Activated CD8-positive, alpha-beta T cell treated with anti-CD3 and anti-CD28 coated beads, Interleukin-2, amount 10 ng/mL, durations not matched to agents 7 days and 5 days (primary cell): ENCODE measurements around the gene C9orf43. TPM values are rescaled to one million over a fixed set of nuclear protein-coding genes. Genes with fewer than 3 reads are reported as not detected.

Experiments used
- ATAC-seq: fragments of 150-1000 bp; cut with Tn5 transposase; one replicate; pipeline ENCODE4 v1.10.0; 2021; ENCODE audit warnings: moderate library complexity
- CTCF ChIA-PET: fragments of 350-600 bp; sonication (Branson Sonifier 250); formaldehyde crosslinking; loops from one replicate; lab custom pipeline; 2021; ENCODE audit warnings: antibody characterized with exemption; lab: Charles Lee
- POLR2A ChIA-PET: fragments of 350-600 bp; sonication (Branson Sonifier 250); formaldehyde crosslinking; loops from one replicate; lab custom pipeline; 2021; ENCODE audit warnings: antibody characterized with exemption; lab: Charles Lee
- DNase-seq: peaks from one replicate; pipeline ENCODE4 v3.0.0-alpha.2; 2020
- H3K27ac Mint-ChIP-seq: one replicate; pipeline ENCODE4 v1.8.0; 2021; ENCODE audit warnings: mild to moderate bottlenecking, mixed read lengths
- H3K27me3 Mint-ChIP-seq: one replicate; pipeline ENCODE4 v1.8.0; 2021; ENCODE audit warnings: low read depth, mixed read lengths
- H3K36me3 Mint-ChIP-seq: one replicate; pipeline ENCODE4 v1.8.0; 2021; ENCODE audit warnings: low read depth, mixed read lengths
- H3K4me1 Mint-ChIP-seq: one replicate; pipeline ENCODE4 v1.8.0; 2021; ENCODE audit warnings: low read depth, mixed read lengths
- H3K4me3 Mint-ChIP-seq: one replicate; pipeline ENCODE4 v1.8.0; 2021; ENCODE audit warnings: mild to moderate bottlenecking, mixed read lengths
- H3K9me3 Mint-ChIP-seq: one replicate; pipeline ENCODE4 v1.8.0; 2022; ENCODE audit warnings: mixed read lengths; ENCODE audit not compliant: insufficient read depth
- total RNA-seq, 2 experiments: library from RNA; stranded (reverse); gene quantifications; one replicate each; pipeline ENCODE4 v1.2.3, GENCODE V29; 2021

Gene C9orf43
- total RNA-seq, 2 experiments from 2014 or later, result 0.34 to 0.60 TPM

GRCh38 chr9:113387560-113388230 is 22.9 kb upstream of the C9orf43 start:
- peaks cover 11% of the 10 kb centered on the region for H3K36me3 Mint-ChIP-seq
- ChIA-PET POLR2A (no interaction called here), CTCF (interaction anchor here (1.3 kb wide), 1 partner anchor 14 kb away, joined by 4 read pairs; the partner anchor contains the start of gene ALAD)
- no peak overlapping the region for H3K4me3 Mint-ChIP-seq
- H3K27ac Mint-ChIP-seq, result no peak overlapping the region
- no peaks in the 10 kb centered on the region for H3K9me3 Mint-ChIP-seq
- DNase-seq (no peak), ATAC-seq (no peak)
- no peaks in the 10 kb centered on the region for H3K27me3 Mint-ChIP-seq
- no peaks in the 10 kb centered on the region for H3K4me1 Mint-ChIP-seq

- no peaks in the 10 kb centered on the region for H3K9me3 Mint-ChIP-seq
- POLR2A ChIA-PET, result no interaction called here
- peaks cover 13% of the 10 kb centered on the region for H3K36me3 Mint-ChIP-seq
- H3K4me3 Mint-ChIP-seq, result no peak overlapping the region
- ATAC-seq (no peak), DNase-seq (no peak)
- no peak overlapping the region for H3K27ac Mint-ChIP-seq
- CTCF ChIA-PET, result interaction anchor here (1.3 kb wide), 1 partner anchor 13 kb away, joined by 4 read pairs; the partner anchor contains the start of gene ALAD
- no peaks in the 10 kb centered on the region for H3K4me1 Mint-ChIP-seq
- H3K27me3 Mint-ChIP-seq, result no peaks in the 10 kb centered on the region
Measured at GRCh38 chr9:113388833-113389232, 21.7 kb upstream of the C9orf43 start.

DNA sequence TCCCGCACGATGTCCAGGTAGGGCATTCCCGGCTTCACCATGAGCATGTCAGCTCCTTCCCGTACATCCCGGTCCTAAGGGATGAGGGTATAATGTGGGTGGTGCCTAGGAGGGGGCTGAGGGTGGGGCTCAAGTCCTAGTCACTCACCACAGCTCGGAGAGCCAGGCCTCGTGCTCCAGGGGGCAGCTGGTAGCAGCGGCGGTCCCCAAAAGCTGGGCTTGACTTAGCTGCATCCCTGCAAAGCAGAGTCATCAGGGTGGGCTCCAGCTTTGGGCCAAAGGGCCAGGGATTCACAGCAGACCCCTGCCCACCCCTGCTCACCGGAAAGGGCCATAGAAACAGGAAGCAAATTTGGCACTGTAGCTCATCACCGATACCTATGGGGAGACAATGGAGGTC is 21.1 kb upstream of the C9orf43 start:
- H3K27ac Mint-ChIP-seq, result no peak overlapping the region
- H3K9me3 Mint-ChIP-seq, result no peaks in the 10 kb centered on the region
- no peaks in the 10 kb centered on the region for H3K27me3 Mint-ChIP-seq
- H3K4me1 Mint-ChIP-seq, result no peaks in the 10 kb centered on the region
- ATAC-seq (no peak), DNase-seq (no peak)
- H3K36me3 Mint-ChIP-seq, result peaks cover 13% of the 10 kb centered on the region
- ChIA-PET POLR2A (no interaction called here), CTCF (no interaction called here)
- no peak overlapping the region for H3K4me3 Mint-ChIP-seq

DNA sequence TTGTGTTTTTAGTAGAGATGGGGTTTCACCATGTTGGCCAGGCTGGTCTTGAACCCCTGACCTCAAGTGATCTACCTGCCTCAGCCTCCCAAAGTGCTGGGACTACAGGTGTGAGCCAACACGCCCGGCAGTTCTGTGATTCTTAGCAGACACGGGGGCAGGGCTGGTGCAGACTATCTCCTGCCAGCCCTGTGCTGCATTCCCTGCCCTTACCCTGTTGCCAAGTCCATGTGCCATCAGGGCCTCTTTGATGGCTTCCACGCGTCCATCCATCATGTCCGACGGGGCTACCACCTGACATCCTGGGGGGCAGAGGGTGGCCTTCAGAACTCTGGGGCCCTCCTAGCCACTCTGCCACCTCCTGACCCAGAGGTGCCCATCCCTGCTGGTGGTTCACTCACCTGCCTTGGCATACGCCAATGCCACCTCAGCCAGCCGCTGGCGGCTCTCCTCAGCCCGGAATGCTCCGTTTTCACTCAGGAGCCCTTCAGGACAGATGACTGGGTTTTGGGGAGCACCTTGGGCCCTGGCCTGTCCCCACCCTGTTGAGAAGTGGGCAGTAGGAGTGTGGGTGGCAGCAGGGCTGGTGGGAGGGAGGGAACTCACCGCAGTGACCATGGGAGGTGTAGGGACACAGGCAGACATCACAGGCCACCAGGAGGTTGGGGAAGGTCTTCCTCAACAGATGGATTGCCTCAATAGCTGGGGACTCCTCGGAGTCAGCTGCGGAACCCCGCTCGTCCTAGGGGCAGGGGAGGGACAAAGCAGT is 20.2 kb upstream of the C9orf43 start:
- ChIA-PET CTCF (interaction anchor here (1.2 kb wide), 1 partner anchor 115 kb away, joined by 4 read pairs; the partner anchor contains the start of gene CDC26), POLR2A (no interaction called here)
- DNase-seq (no peak), ATAC-seq (no peak)
- Mint-ChIP-seq H3K4me1 (no peaks in the 10 kb centered on the region), H3K36me3 (peaks cover 13% of the 10 kb centered on the region), H3K4me3 (no peak overlapping the region), H3K27ac (no peak overlapping the region), H3K9me3 (no peaks in the 10 kb centered on the region), H3K27me3 (no peaks in the 10 kb centered on the region)

GRCh38 chr9:113391917-113392316 is 18.6 kb upstream of the C9orf43 start:
- ChIA-PET POLR2A (no interaction called here), CTCF (interaction anchor here (1.2 to 1.6 kb wide), 2 partner anchors 10 to 117 kb away, joined by 4 to 10 read pairs; partner anchors contain the start of genes ALAD and CDC26)
- DNase-seq (no peak), ATAC-seq (no peak)
- Mint-ChIP-seq H3K4me1 (no peaks in the 10 kb centered on the region), H3K36me3 (peaks cover 13% of the 10 kb centered on the region), H3K27me3 (no peaks in the 10 kb centered on the region), H3K27ac (no peak overlapping the region), H3K9me3 (no peaks in the 10 kb centered on the region), H3K4me3 (no peak overlapping the region)

DNA sequence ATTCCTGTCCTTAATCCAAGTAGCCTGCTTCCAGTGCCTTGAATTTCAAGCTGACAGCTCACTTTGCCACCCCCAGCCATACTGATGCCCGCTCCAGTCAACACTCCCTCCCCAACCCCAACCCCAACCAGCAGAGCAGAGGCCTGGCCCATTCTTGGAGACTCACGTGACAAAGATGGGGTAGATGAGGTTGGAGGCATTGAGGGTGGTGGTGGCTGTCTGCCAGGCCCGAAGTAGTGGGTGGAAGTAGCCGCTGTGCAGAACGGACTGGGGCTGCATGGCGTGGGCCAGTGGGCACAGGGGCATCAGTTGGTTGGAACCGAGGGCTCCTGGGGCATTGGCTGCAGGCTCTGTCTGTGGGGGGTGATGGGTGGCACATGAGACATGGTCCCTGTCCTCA is 17.3 kb upstream of the C9orf43 start:
- no peaks in the 10 kb centered on the region for H3K27me3 Mint-ChIP-seq
- H3K4me1 Mint-ChIP-seq, result no peaks in the 10 kb centered on the region
- DNase-seq (no peak), ATAC-seq (no peak)
- ChIA-PET CTCF (no interaction called here), POLR2A (no interaction called here)
- H3K9me3 Mint-ChIP-seq, result no peaks in the 10 kb centered on the region
- H3K36me3 Mint-ChIP-seq, result peaks cover 7% of the 10 kb centered on the region
- H3K27ac Mint-ChIP-seq, result no peak overlapping the region
- no peak overlapping the region for H3K4me3 Mint-ChIP-seq

DNA sequence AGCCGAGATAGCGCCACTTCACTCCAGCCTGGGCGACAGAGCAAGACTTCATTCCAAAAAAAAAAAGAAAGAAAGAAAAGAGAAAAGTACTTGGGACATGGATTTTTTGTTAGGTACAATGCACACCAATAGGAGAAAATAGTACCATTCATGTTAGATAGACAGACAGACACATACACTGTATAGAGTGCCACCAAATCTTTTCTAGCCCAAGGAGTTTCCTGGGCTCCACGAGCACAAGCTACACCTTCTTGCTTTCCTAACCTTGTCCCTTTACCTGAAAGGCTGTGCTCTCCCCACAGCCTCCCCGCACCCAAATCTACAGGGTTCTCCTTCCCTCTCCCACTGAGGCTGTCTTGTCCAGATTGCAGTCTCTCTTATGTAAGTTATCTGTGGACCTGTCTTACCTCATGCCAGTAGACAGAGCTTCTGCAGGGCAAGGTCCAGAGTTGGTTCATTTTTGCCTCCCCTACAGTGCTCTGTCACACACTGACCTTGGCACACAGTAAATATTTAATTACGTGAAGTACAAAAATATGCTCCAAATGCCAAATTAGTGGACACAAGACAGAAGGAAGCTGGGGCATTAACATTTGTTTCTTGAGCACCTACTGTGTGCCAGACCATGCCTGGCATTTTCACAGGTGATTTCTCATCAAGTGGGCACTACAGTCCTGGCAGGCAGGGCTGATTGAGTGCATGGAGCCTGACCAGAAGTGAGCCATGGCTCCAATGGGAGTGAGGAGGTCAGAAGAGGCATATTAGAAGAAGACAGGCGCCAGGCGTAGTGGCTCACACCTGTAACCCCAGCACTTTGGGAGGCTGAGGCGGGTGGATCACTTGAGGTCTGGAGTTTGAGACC is 15.3 kb upstream of the C9orf43 start:
- CTCF ChIA-PET, result no interaction called here
- ATAC-seq, result no peak
- POLR2A ChIA-PET, result interaction anchor here (0.6 to 0.8 kb wide), 2 partner anchors 8 to 171 kb away, joined by 3 to 4 read pairs; no protein-coding TSS in a partner anchor
- H3K27me3 Mint-ChIP-seq, result no peaks in the 10 kb centered on the region
- H3K4me3 Mint-ChIP-seq, result no peak overlapping the region
- DNase-seq, result no peak
- H3K27ac Mint-ChIP-seq, result no peak overlapping the region
- peaks cover 8% of the 10 kb centered on the region for H3K4me1 Mint-ChIP-seq
- peaks cover 2% of the 10 kb centered on the region for H3K36me3 Mint-ChIP-seq
- H3K9me3 Mint-ChIP-seq, result no peaks in the 10 kb centered on the region

- H3K27me3 Mint-ChIP-seq, result no peaks in the 10 kb centered on the region
- H3K4me1 Mint-ChIP-seq, result peaks cover 17% of the 10 kb centered on the region
- DNase-seq (no peak), ATAC-seq (no peak)
- no peak overlapping the region for H3K4me3 Mint-ChIP-seq
- H3K9me3 Mint-ChIP-seq, result no peaks in the 10 kb centered on the region
- ChIA-PET POLR2A (no interaction called here), CTCF (no interaction called here)
- peaks cover 3% of the 10 kb centered on the region for H3K36me3 Mint-ChIP-seq
- no peak overlapping the region for H3K27ac Mint-ChIP-seq
Measured at GRCh38 chr9:113397203-113397631, 13.3 kb upstream of the C9orf43 start.

- POLR2A ChIA-PET, result interaction anchor here (1.0 kb wide), 1 partner anchor 11 kb away, joined by 3 read pairs; the partner anchor contains the start of genes C9orf43 and POLE3
- Mint-ChIP-seq H3K4me3 (no peak overlapping the region), H3K27me3 (no peaks in the 10 kb centered on the region), H3K9me3 (no peaks in the 10 kb centered on the region), H3K27ac (no peak overlapping the region), H3K36me3 (peaks cover 2% of the 10 kb centered on the region), H3K4me1 (peaks cover 17% of the 10 kb centered on the region)
- no peak for ATAC-seq
- DNase-seq, result no peak
- CTCF ChIA-PET, result interaction anchor here (0.9 to 1.7 kb wide), 8 partner anchors 9 to 259 kb away, joined by 3 to 6 read pairs (median 4); partner anchors contain the start of gene CDC26
Measured at GRCh38 chr9:113398796-113399195, 11.8 kb upstream of the C9orf43 start.

GRCh38 chr9:113399646-113400200 is 10.8 kb upstream of the C9orf43 start:
- Mint-ChIP-seq H3K27me3 (no peaks in the 10 kb centered on the region), H3K9me3 (no peaks in the 10 kb centered on the region), H3K36me3 (peaks cover 2% of the 10 kb centered on the region), H3K27ac (peak overlapping the region; percentile 39), H3K4me1 (peaks cover 17% of the 10 kb centered on the region), H3K4me3 (peak overlapping the region; percentile 66)
- ATAC-seq (no peak), DNase-seq (no peak)
- POLR2A ChIA-PET, result interaction anchor here (1.9 to 2.4 kb wide), 2 partner anchors 10 to 50 kb away, joined by 8 to 23 read pairs; partner anchors contain the start of genes BSPRY, C9orf43 and POLE3
- CTCF ChIA-PET, result interaction anchor here (0.6 to 7.4 kb wide), 9 partner anchors 8 to 258 kb away, joined by 3 to 75 read pairs (median 4); partner anchors contain the start of gene CDC26
